Prostate gland (tissue), 2 donors: ENCODE data around the gene PATL2.
"Not testable (repeated sequence)": the region's sequence is repeated elsewhere in the genome, so short reads cannot be mapped to it uniquely, and the experiment has no call there.

Experiments used
- CTCF ChIP-seq, 4 experiments: fragments of 200-600 bp in 2 of 4; fragments of 450-650 bp in 2 of 4; sonication (generic) in 2 of 4; IDR thresholded peaks; 1 replicate in 3 of 4; 2 replicates in 1 of 4; pipeline ENCODE4 v1.5.1; 2016 to 2019; ENCODE audit warnings: antibody characterized with exemption in 4 of 4, mild to moderate bottlenecking in 2 of 4, moderate library complexity in 2 of 4
- POLR2AphosphoS5 ChIP-seq: sonication (generic); formaldehyde crosslinking; IDR thresholded peaks from one replicate; pipeline ENCODE4 v1.6.1; 2017; ENCODE audit warnings: antibody characterized with exemption

- not testable (repeated sequence) for TF ChIP-seq CTCF (IDR thresholded peaks at IDR 0.05); POLR2AphosphoS5
Measured at GRCh38 chr15:44700676-44701075, 10.4 kb downstream of the PATL2 start.
